NCI-H82 treated with DMSO at 0.1 percent for 48 hours (cell line): ENCODE results near the gene ATP2A3.

ENCODE experiments used
- DNase-seq: peaks from one replicate; lab custom pipeline; 2025; ENCODE audit not compliant: unreplicated experiment; lab: John Stamatoyannopoulos, UW

The ATP2A3 gene

GRCh38 chr17:3974138-3974687 lies 10.0 kb upstream of the ATP2A3 start:
- DNase-seq: no peak

- no peak for DNase-seq
Observed at GRCh38 chr17:3973495-3974137, 9.4 kb upstream of the ATP2A3 start.

GRCh38 chr17:3972931-3973330 lies 8.7 kb upstream of the ATP2A3 start:
- DNase-seq: no peak

- no peak for DNase-seq
Observed at GRCh38 chr17:3972281-3972731, 8.1 kb upstream of the ATP2A3 start.

GRCh38 chr17:3970668-3971067 lies 6.4 kb upstream of the ATP2A3 start:
- no peak for DNase-seq

GRCh38 chr17:3969963-3970362 lies 5.7 kb upstream of the ATP2A3 start:
- no peak for DNase-seq

GRCh38 chr17:3968886-3969524 lies 4.8 kb upstream of the ATP2A3 start:
- no peak for DNase-seq

- no peak for DNase-seq
Observed at GRCh38 chr17:3968015-3968414, 3.8 kb upstream of the ATP2A3 start.

- no peak for DNase-seq
Observed at GRCh38 chr17:3966720-3967363, 2.6 kb upstream of the ATP2A3 start.

GRCh38 chr17:3965118-3965800 lies 1.0 kb upstream of the ATP2A3 start:
- DNase-seq: peak; percentile 20

GRCh38 chr17:3963237-3964201 lies 718 bp downstream of the ATP2A3 start:
- no peak for DNase-seq

GRCh38 chr17:3962965-3963236 lies 1.3 kb downstream of the ATP2A3 start:
- no peak for DNase-seq

GRCh38 chr17:3962217-3962964 lies 1.8 kb downstream of the ATP2A3 start:
- DNase-seq: no peak

- DNase-seq: peak; percentile 39
Observed at GRCh38 chr17:3961564-3962047, 2.6 kb downstream of the ATP2A3 start.

GRCh38 chr17:3960764-3961163 lies 3.5 kb downstream of the ATP2A3 start:
- no peak for DNase-seq

GRCh38 chr17:3959921-3960601 lies 4.2 kb downstream of the ATP2A3 start:
- no peak for DNase-seq

- DNase-seq: no peak
Observed at GRCh38 chr17:3959295-3959899, 4.8 kb downstream of the ATP2A3 start.

- DNase-seq: no peak
Observed at GRCh38 chr17:3957735-3958599, 6.3 kb downstream of the ATP2A3 start.
